GM21360 (cell line): ENCODE measurements around the gene DOCK1.

Experiments used
- ATAC-seq: cut with Tn5 transposase; IDR thresholded peaks from one replicate; pipeline ENCODE4 v1.9.1; 2021; ENCODE audit warnings: mild to moderate bottlenecking, moderate library complexity; ENCODE audit not compliant: unreplicated experiment

Gene DOCK1

DNA sequence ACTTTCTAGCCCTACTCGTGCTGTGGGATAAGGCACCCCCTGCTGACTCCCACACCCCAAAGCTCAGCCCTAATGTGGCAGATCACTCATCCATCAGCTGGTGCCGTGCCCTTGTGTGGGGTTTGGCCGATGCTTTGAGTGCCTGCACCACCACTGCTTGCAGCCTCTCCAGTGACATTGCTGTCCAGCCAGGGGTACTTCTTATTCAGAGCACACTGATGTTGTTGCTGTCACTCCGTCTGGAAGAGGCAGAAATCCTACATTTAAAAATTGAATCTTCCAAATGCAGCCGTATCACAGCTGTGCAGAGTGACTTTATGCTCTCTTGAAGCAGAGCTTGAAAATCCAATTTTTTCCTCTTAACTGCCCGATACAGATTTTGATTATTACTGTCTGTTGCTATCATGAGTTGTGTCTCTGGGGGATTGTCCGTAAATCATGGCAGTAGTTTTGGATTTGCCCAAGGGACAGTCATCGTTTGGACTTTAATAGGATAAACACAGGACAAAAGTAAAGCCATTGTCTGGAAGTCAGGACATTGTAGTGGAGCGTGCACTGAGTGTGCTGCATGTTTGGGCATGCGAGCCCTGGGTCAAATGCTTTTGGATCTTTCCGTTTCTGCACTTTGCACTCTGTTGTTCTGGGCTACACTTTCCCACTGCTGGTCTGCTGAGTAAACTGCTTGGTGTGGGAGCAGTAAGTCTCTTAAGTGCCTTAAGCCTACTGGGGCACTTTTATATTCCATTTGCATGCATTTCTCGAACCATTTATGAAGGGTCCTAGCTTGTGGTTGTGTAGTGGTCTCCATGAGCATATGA, 128.2 kb downstream of the DOCK1 start:
- ATAC-seq, result no peak

DNA sequence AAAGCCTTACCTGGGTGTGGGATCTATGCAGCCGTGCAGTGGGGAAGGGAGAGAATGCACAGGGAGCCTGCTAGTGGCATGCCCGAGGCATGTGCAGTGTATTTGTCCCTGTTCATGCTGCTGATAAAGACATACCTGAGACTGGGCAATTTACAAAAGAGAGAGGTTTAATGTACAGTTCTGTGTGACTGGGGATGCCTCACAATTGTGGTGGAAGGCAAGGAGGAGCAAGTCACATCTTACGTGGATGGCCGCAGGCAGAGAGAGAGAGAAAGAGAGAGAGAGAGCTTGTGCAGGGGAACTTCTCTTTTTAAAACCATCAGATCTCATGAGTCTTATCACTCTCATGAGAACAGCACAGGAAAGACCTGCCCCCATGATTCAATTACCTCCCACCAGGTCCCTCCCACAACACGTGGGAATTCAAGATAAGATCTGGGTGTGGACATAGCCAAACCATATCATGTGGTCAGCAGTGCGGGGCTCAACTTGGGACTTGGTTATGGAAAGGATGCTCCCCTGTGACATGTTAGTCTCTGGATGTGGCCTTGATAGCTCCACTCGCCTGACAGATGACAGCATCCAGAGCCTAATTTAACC, 128.9 kb downstream of the DOCK1 start:
- no peak for ATAC-seq

DNA sequence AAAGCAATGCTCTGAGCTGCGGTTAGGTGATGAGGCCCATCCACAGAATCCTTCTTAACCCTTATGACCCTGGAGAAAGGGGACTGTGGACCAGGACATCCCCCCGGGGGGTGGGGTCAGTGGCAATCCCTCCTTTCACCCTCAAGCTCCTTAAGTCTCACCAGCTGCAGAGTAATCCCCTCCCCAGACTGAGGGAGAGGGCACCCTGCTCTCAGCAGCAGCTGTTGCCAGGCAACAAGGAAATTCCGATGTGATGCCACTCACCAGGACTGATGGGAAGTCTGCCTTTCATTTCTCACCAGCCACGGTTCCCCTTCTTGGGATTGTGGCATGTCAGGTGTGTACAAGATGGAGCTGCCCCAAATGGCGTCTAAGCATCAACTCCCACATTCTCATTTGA, 129.6 kb downstream of the DOCK1 start:
- no peak for ATAC-seq

DNA sequence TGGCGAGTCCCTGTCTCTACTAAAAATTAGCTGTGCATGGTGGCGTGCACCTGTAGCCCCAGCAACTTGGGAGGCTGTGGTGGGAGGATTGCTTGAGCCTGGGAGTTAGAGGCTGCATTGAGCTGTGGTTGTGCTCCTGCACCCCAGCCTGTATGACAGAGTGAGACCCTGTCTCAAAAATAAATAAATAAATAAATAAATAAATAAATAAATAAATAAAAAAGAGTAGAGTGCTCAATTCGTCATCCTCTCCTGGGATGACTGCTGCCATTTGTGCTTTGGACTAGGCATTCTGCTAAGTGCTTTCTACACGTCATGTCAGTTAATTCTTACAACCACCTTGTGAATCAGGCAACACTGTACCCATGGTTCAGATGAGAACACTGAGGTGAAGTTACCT, 130.6 kb downstream of the DOCK1 start:
- no peak for ATAC-seq

DNA sequence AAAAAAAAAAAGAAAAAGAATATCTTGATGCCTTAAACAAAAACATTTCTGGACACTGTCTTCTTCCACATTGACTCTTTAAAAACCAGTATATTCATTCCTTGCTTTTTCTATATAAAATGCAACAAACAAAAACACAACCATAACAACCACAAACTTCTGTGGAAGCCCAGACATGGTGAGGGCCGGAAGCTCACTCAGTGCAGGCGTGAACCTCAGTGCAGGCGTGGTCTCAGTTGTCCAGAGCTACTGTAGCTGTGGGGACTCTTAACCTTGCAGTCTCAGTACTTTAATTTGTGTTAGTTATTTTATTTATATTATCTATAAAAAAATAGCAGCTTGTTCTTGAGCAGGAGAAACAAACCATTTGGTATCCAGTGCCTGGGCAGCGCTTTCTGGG, 131.8 kb downstream of the DOCK1 start:
- no peak for ATAC-seq

DNA sequence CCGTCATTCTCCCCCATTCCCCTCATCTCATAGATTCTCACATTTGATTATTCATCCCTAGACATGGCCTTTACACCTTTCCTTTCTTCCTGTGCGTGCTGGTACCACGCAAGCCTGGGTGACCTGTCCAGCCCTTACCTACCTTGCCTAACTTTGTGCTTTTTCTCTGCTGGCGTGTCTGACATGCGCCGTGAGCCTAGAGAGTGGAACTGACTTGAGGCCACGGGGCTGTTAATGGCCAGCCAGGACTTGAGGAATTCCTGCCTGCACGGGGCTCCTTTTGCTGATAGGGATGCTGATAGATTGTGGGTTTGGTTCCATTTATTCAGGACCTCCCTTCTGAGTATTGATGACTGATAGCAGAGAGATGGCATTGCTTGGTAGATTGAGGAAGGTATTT, 134.2 kb downstream of the DOCK1 start:
- ATAC-seq, result no peak

DNA sequence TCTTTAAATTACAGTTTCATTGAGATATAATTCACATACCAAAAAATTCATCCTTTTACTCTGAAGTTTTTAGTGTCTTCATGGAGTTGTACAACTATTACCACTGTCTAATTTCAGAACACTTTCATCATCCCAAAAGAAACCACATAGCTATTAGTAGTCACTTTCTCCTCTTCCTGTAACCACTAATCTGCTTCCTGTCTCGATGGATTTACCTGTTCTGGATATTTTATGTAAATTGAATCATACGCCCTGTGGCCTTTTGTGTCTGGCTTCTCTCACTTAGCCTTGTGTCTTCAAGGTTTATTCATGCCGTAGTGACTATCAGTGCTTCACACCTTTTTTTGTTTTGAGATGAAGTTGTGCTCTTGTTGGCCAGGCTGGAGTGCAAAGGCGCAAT, 135.5 kb downstream of the DOCK1 start:
- no peak for ATAC-seq

DNA sequence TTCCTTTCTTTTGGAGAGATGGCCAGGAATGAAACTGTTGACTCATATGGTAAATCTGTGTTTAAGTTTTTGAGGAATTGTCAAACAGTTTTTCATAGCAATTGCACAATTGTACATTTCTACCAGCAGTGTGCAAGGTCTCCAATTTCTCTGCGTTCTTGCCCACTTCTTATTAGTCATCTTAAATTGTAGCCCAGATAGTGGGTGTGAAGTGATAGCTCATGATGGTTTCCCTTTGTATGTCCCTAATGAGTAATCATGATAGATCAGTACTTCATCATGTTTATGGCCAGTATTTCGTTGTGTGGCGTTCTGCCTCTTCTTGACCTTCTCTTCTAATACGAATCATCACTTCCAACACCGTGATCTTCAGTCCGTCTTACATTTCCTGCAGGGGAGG, 136.3 kb downstream of the DOCK1 start:
- no peak for ATAC-seq

DNA sequence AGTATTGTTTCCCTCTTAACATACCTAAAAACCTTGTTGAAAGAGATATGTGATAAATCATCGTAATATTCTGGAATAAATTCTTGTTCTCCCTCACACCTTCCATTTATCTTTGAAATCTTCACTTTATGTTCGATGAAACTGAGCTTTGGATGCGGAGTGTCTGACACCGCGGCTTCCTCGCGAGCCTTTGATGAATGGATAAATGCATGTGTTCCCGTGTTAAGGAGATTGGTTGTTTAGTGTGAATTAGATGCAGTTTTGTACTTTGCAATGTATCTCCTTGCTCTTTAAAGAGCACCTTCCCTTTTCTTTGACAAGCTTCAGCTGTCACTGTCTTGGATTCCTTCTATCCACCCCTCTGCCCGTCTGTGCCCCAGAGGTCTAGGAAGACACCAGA, 138.1 kb downstream of the DOCK1 start:
- no peak for ATAC-seq

DNA sequence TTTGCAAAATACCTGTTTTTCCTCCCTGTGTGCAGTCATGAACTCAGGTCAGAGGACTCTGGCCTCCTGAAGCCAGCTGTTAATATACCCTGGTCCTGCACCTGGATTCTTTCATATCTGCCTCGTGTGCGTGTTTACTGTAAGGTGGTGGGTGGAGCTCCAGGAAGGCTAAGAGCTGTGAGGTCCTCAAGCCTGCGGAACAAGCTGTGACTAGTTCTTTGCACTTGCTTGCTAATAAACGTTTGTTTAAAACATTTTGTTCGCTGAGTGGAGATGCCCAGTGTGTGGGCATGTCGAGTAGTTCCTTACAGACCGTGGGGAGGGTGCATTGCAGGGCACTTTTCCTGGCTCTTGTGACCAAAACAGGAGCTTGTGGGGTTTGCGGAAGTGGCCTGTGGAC, 139.0 kb downstream of the DOCK1 start:
- ATAC-seq, result no peak

DNA sequence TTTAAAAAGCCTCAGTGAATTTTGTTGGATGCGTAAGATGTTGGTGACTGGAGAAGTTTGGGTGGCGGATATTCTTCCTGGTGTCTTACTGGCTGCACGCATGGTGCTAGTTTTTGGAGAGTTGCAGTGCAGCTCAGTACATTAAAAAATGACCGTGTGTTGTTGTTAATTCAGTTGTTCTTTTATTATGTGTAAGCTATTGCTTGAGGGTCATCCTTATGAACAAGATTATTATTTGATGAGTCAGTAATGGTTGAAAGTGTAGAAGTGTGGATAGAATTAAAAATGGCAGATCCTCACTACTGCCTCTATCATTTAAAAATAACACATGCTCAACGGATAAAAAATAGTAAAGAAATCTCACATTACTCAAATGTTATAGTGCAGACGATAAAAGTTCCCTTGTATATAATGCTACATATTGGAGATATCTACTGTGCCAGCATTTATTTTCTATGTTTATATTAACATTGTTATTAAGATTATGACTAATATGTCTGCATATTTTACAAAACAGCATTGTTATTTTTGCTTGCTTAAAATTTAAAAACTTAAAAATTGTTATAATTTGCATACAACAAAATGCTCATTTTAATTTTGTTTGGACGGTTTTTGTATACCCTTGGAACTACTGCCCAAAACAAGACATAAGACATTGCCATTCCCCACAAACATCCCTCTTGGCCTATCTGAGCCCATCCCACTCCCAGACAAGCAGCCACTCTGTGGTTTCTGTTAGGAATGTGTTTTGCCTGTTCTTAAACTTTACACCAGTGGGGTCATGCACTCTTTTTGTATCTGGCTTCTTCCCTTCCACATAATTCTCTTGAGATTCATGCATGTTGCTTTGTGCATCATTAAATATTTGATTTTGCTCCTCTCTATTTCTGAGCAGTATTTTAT, 142.0 kb downstream of the DOCK1 start:
- no peak for ATAC-seq

DNA sequence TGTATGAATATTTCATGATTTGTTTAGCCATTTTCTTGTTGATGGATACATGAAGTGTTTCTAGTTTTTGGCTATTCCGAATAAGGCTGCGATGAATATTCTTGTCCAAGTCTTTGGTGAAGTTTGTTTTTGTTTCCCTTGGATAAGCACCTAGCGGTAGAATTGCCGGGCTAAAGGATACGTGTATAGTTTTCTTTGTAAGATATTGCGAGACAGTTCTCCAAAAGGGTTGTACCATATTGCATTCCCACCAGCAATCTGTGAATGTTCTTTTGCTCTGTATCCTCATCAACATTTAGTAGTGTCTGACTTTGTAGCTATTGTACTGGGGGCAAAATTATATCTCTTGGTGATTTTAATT, 142.6 kb downstream of the DOCK1 start:
- ATAC-seq, result no peak

DNA sequence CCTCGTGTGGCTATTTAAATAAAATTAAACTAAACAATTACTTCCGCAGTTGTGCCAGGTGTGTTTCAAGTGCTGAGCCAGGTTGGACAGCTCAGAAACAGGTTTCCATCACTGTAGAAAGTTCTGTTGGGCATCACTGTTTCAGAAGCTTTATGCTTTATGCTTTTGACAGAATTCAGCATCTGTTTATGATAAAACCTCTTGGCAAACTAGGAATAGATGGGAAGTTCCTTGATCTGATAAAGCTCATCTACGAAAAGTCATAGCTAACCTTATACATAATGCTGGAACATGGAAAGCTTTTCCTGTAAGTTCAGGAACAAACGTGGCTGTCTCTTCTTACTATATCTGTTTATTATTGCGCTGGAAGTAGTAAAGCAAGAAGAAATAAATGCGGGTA, 143.4 kb downstream of the DOCK1 start:
- no peak for ATAC-seq

DNA sequence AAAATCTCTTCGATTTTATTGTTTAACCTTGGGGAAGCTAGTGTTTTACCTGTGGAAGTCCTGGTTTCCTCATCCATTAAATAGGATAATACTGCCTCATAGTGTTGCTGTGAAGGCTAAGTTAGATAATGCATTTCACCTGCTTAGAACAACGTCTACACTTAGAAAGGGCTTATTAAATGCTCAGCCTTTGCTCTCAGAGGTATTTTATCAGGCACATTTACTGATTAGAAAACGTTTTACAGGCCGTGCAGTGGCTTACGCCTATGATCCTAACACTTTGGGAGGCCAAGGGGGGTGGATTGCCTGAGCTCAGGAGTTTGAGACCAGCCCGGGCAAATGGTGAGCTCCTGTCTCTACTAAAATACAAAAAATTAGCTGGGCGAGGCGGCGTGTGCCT, 146.8 kb downstream of the DOCK1 start:
- no peak for ATAC-seq

DNA sequence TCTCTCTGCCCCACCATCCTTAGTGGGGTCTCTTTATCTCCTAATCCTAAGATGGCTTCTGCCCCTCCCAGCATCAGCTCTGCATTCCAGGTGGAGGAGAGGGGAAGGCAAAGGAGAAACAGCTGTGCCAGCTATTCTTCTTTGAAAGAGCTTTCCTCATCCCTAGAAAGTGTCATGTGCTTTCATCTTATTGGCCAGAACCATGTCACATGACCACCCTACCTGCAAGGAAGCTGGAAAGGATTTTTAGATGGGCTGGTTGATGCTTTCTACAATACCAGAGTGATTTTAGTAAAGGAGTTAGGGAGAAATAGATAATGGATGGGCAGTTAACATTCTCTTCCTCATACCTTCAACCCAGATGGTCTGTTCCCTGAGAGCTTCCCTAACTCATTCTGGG, 150.0 kb downstream of the DOCK1 start:
- ATAC-seq, result no peak

DNA sequence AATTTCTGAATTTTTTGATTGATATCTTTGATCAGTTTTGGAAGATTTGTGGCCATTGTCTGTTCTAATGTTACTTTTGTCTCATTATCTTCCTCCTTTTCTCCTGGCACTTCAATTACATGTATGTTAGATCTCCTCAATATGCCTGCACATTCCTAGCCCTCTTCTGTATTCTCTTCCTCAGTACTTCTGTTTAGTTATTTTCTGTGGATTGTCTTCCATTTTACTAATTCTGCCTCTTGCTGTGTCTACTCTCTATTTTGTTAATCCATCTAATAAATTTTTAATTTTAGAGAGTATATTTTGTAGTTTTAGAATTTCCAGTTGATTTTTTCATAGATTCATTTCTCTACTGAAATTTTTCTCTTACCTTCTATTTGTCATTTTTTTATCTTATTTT, 154.1 kb downstream of the DOCK1 start:
- no peak for ATAC-seq

DNA sequence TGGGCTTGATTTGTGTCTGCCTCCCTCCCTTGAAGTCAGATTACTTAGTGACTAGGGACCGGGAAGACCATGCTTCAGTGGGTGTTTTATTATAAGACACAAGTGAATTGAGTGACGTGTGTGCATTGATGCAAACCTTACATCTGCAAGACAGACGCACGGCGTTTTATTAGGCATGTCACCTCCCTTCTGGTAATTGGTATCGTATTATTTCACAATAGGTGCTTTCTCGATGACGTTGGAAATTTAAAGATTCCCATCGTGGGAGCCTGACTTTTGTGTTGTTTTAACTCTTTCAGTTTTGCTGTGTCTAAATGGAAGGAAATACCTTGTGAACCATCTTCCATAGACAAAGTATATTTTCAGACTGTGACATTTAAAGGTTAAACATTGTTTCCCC, 158.5 kb downstream of the DOCK1 start:
- ATAC-seq, result no peak

DNA sequence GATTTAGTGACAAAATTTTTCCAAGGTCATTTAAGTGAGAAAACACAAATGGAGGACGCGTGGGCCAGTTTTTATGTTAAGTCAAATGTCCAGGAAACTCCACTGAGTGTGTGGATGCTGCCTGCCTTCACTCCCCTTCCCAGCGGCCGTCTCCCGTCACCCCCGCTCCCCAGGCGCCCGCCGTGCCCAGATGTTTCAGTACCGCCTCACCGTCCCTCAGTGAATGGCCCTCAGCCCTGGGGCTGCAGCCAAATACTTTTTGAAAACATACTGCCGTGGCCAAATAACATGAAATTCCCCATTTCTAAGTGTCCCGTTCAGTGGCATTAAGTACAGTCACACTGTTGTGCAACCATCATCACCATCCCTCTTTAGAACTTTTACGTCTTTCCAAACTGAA, 159.2 kb downstream of the DOCK1 start:
- ATAC-seq, result no peak

DNA sequence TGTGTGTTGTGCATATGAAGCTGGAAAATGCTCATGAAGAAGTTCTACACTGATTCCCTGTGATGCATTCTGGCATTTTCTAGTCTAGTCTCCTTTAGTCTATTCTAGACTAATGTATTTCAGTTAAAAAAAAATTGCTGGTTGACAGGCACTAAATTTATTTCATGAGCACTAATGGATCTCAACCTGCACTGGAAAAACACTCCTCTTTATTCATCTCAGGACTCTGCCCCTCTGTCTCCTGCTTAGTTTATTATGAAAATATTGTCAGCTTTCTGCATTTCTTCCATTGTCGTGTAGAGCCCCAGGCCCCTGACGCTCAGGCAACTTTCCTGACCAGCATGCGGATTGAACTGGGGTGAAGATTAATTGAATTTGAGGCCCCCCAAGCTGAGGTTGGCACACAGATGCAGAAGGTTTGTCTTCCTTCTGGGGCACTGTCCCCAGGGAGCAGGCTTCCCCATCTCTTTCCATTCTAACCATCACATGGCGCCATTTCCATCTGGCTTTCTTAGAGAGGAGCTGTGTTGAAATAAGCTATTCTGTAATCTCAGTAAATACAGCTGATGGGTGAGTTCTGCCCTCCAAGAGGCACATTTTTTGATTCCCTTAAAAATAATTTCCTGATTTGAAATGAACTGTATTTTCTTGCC, 162.4 kb downstream of the DOCK1 start:
- no peak for ATAC-seq

DNA sequence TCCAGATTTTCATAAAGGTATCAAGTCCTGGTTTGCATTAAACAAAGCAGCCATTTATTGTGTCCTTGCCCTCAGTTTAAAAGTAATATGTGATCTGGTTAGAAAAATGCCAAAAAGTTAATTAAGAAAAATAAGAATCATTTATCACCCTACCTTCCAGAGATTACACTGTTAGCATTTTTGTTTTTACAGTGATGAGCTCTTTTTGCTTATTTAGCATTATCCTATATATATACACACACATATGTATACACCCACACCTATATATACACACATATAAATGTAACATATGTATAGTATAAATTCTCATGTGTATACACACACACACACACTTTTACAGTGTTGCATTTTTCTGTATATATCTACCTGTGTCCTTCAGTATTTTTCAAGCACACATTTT, 163.3 kb downstream of the DOCK1 start:
- ATAC-seq, result no peak

DNA sequence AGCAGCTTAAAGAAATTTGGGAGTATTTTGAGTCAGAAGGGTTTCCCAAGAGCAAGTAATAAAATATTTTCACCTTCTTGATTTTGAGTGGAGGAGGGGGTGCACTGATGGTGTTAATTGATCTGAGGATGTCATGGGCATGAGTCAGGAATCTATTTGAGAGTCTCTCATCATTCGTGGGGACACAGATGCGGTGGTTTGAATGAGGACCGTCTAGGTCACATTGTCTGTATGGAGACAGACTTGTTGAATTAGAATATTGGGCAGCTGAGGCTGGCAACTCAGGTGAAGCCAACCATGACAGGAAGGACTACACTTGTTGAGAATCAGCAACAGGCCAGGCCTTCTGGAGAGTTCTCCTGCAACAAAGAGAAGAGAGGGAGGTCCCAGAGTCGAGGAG, 164.2 kb downstream of the DOCK1 start:
- no peak for ATAC-seq
